Measurements from ENCODE around the gene GSC2.

GSC2 gene

GRCh38 chr22:19133561-19133960, 16.5 kb downstream of the GSC2 start:
- Histone ChIP-seq H3K36me3 (ENCODE audit: control insufficient read depth, insufficient read depth, low read length) (peaks cover 43% of the 10 kb centered on the region), H3K27me3 (ENCODE audit: control insufficient read depth, insufficient read depth, low read length) (no peaks in the 10 kb centered on the region), H3K9ac (ENCODE audit: low read depth, low read length) (no peak overlapping the region), H3K4me3 (ENCODE audit: low read depth, low read length) (no peak overlapping the region), H3K4me1 (ENCODE audit: control insufficient read depth, insufficient read depth, low read length) (no peaks in the 10 kb centered on the region), H3K9me3 (ENCODE audit: control insufficient read depth, insufficient read depth, low read length) (no peaks in the 10 kb centered on the region)

GRCh38 chr22:19132693-19133400, 17.2 kb downstream of the GSC2 start:
- Histone ChIP-seq H3K4me1 (ENCODE audit: control insufficient read depth, insufficient read depth, low read length) (no peaks in the 10 kb centered on the region), H3K4me3 (ENCODE audit: low read depth, low read length) (no peak overlapping the region), H3K9me3 (ENCODE audit: control insufficient read depth, insufficient read depth, low read length) (no peaks in the 10 kb centered on the region), H3K27me3 (ENCODE audit: control insufficient read depth, insufficient read depth, low read length) (no peaks in the 10 kb centered on the region), H3K9ac (ENCODE audit: low read depth, low read length) (no peak overlapping the region), H3K36me3 (ENCODE audit: control insufficient read depth, insufficient read depth, low read length) (peaks cover 42% of the 10 kb centered on the region)

- Histone ChIP-seq H3K4me1 (ENCODE audit: control insufficient read depth, insufficient read depth, low read length) (no peaks in the 10 kb centered on the region), H3K4me3 (ENCODE audit: low read depth, low read length) (no peak overlapping the region), H3K36me3 (ENCODE audit: control insufficient read depth, insufficient read depth, low read length) (peaks cover 36% of the 10 kb centered on the region), H3K27me3 (ENCODE audit: control insufficient read depth, insufficient read depth, low read length) (no peaks in the 10 kb centered on the region), H3K9ac (ENCODE audit: low read depth, low read length) (no peak overlapping the region), H3K9me3 (ENCODE audit: control insufficient read depth, insufficient read depth, low read length) (no peaks in the 10 kb centered on the region)
Observed at GRCh38 chr22:19132153-19132552, 17.9 kb downstream of the GSC2 start.

- no peaks in the 10 kb centered on the region for H3K27me3 ChIP-seq (ENCODE audit: control insufficient read depth, insufficient read depth, low read length)
- H3K9ac ChIP-seq (ENCODE audit: low read depth, low read length), result no peak overlapping the region
- H3K36me3 ChIP-seq (ENCODE audit: control insufficient read depth, insufficient read depth, low read length), result peaks cover 31% of the 10 kb centered on the region
- no peaks in the 10 kb centered on the region for H3K4me1 ChIP-seq (ENCODE audit: control insufficient read depth, insufficient read depth, low read length)
- no peaks in the 10 kb centered on the region for H3K9me3 ChIP-seq (ENCODE audit: control insufficient read depth, insufficient read depth, low read length)
- no peak overlapping the region for H3K4me3 ChIP-seq (ENCODE audit: low read depth, low read length)
Observed at GRCh38 chr22:19131685-19132015, 18.4 kb downstream of the GSC2 start.

- Histone ChIP-seq H3K4me3 (ENCODE audit: low read depth, low read length) (no peak within 1 kb of the TSS), H3K36me3 (ENCODE audit: control insufficient read depth, insufficient read depth, low read length) (peaks cover 28% of the 10 kb centered on the region), H3K4me1 (ENCODE audit: control insufficient read depth, insufficient read depth, low read length) (no peaks in the 10 kb centered on the region), H3K9me3 (ENCODE audit: control insufficient read depth, insufficient read depth, low read length) (no peaks in the 10 kb centered on the region), H3K27me3 (ENCODE audit: control insufficient read depth, insufficient read depth, low read length) (no peaks in the 10 kb centered on the region), H3K9ac (ENCODE audit: low read depth, low read length) (no peak within 1 kb of the TSS)
Observed at GRCh38 chr22:19130959-19131684, 19.0 kb downstream of the GSC2 start, which contains the start of gene TSSK2. Gene TSSK2, plus strand, starts transcription at chr22:19131308. Its CDS starts 92 bp downstream, at chr22:19131400.

- Histone ChIP-seq H3K4me1 (ENCODE audit: control insufficient read depth, insufficient read depth, low read length) (no peaks in the 10 kb centered on the region), H3K27me3 (ENCODE audit: control insufficient read depth, insufficient read depth, low read length) (no peaks in the 10 kb centered on the region), H3K9ac (ENCODE audit: low read depth, low read length) (no peak overlapping the region), H3K9me3 (ENCODE audit: control insufficient read depth, insufficient read depth, low read length) (no peaks in the 10 kb centered on the region), H3K36me3 (ENCODE audit: control insufficient read depth, insufficient read depth, low read length) (peaks cover 26% of the 10 kb centered on the region), H3K4me3 (ENCODE audit: low read depth, low read length) (no peak overlapping the region)
Observed at GRCh38 chr22:19129871-19130270, 20.2 kb downstream of the GSC2 start.

- Histone ChIP-seq H3K36me3 (ENCODE audit: control insufficient read depth, insufficient read depth, low read length) (peaks cover 19% of the 10 kb centered on the region), H3K4me1 (ENCODE audit: control insufficient read depth, insufficient read depth, low read length) (no peaks in the 10 kb centered on the region), H3K9ac (ENCODE audit: low read depth, low read length) (no peak overlapping the region), H3K27me3 (ENCODE audit: control insufficient read depth, insufficient read depth, low read length) (no peaks in the 10 kb centered on the region), H3K9me3 (ENCODE audit: control insufficient read depth, insufficient read depth, low read length) (no peaks in the 10 kb centered on the region), H3K4me3 (ENCODE audit: low read depth, low read length) (no peak overlapping the region)
Observed at GRCh38 chr22:19128946-19129727, 21.0 kb downstream of the GSC2 start.

- Histone ChIP-seq H3K4me1 (ENCODE audit: control insufficient read depth, insufficient read depth, low read length) (no peaks in the 10 kb centered on the region), H3K9ac (ENCODE audit: low read depth, low read length) (no peak overlapping the region), H3K9me3 (ENCODE audit: control insufficient read depth, insufficient read depth, low read length) (no peaks in the 10 kb centered on the region), H3K36me3 (ENCODE audit: control insufficient read depth, insufficient read depth, low read length) (peaks cover 9% of the 10 kb centered on the region), H3K4me3 (ENCODE audit: low read depth, low read length) (no peak overlapping the region), H3K27me3 (ENCODE audit: control insufficient read depth, insufficient read depth, low read length) (no peaks in the 10 kb centered on the region)
Observed at GRCh38 chr22:19128009-19128401, 22.1 kb downstream of the GSC2 start.

- no peak overlapping the region for H3K9ac ChIP-seq (ENCODE audit: low read depth, low read length)
- no peaks in the 10 kb centered on the region for H3K9me3 ChIP-seq (ENCODE audit: control insufficient read depth, insufficient read depth, low read length)
- no peaks in the 10 kb centered on the region for H3K27me3 ChIP-seq (ENCODE audit: control insufficient read depth, insufficient read depth, low read length)
- no peak overlapping the region for H3K4me3 ChIP-seq (ENCODE audit: low read depth, low read length)
- peaks cover 8% of the 10 kb centered on the region for H3K36me3 ChIP-seq (ENCODE audit: control insufficient read depth, insufficient read depth, low read length)
- H3K4me1 ChIP-seq (ENCODE audit: control insufficient read depth, insufficient read depth, low read length), result no peaks in the 10 kb centered on the region
Observed at GRCh38 chr22:19127329-19128008, 22.6 kb downstream of the GSC2 start.

- Histone ChIP-seq H3K4me3 (ENCODE audit: low read depth, low read length) (no peak overlapping the region), H3K4me1 (ENCODE audit: control insufficient read depth, insufficient read depth, low read length) (no peaks in the 10 kb centered on the region), H3K36me3 (ENCODE audit: control insufficient read depth, insufficient read depth, low read length) (peaks cover 1% of the 10 kb centered on the region), H3K9ac (ENCODE audit: low read depth, low read length) (no peak overlapping the region), H3K27me3 (ENCODE audit: control insufficient read depth, insufficient read depth, low read length) (no peaks in the 10 kb centered on the region), H3K9me3 (ENCODE audit: control insufficient read depth, insufficient read depth, low read length) (no peaks in the 10 kb centered on the region)
Observed at GRCh38 chr22:19126309-19127273, 23.5 kb downstream of the GSC2 start.
